GM13976 (cell line): ENCODE measurements around the gene DSCAML1.

Experiments
- DNase-seq: peaks from one replicate; pipeline ENCODE4 v3.0.0; 2012; ENCODE audit warnings: low spot score
- CTCF ChIP-seq: IDR thresholded peaks from 2 replicates; pipeline ENCODE4 v1.5.1; 2012; ENCODE audit warnings: borderline replicate concordance, mild to moderate bottlenecking; ENCODE audit not compliant: insufficient read depth; ENCODE audit errors: extremely low read depth, missing control alignments, control extremely low read depth
- in situ Hi-C: fragments of 300-500 bp; cut with MboI; formaldehyde crosslinking; loops from one replicate; pipeline ENCODE4 v1.12.0; 2022; ENCODE audit warnings: low sequenced_read_pairs, mixed read lengths, inconsistent platforms; ENCODE audit not compliant: unreplicated experiment

The DSCAML1 gene

GRCh38 chr11:117521974-117522373, 275.0 kb downstream of the DSCAML1 start:
- TF ChIP-seq CTCF, result no peak
- DNase-seq, result no peak
- in situ Hi-C loops, result no loop called here

- no peak for TF ChIP-seq CTCF
- DNase-seq, result no peak
- in situ Hi-C loops, result no loop called here
Measured at GRCh38 chr11:117520966-117521365, 276.1 kb downstream of the DSCAML1 start.

GRCh38 chr11:117520201-117520600, 276.8 kb downstream of the DSCAML1 start:
- no peak for DNase-seq
- in situ Hi-C loops, result no loop called here
- no peak for TF ChIP-seq CTCF

- in situ Hi-C loops, result no loop called here
- TF ChIP-seq CTCF, result no peak
- no peak for DNase-seq
Measured at GRCh38 chr11:117519590-117519989, 277.4 kb downstream of the DSCAML1 start.

GRCh38 chr11:117519170-117519569, 277.8 kb downstream of the DSCAML1 start:
- TF ChIP-seq CTCF, result no peak
- no peak for DNase-seq
- in situ Hi-C loops, result no loop called here

- no peak for TF ChIP-seq CTCF
- DNase-seq, result no peak
- in situ Hi-C loops, result no loop called here
Measured at GRCh38 chr11:117518455-117518854, 278.6 kb downstream of the DSCAML1 start.

- no peak for DNase-seq
- TF ChIP-seq CTCF, result no peak
- in situ Hi-C loops, result no loop called here
Measured at GRCh38 chr11:117517097-117517496, 279.9 kb downstream of the DSCAML1 start.
